ENCODE results near the gene KCTD3. TPM values are rescaled to one million over a fixed set of nuclear protein-coding genes. Genes with fewer than 3 reads are reported as not detected.

The KCTD3 gene
- total and polyA plus RNA-seq, 10 of the 15 experiments (the other 5 are each of a cell fraction or from before 2014, with no cell fraction given), result 3.6 to 19.8 (median 10.7) TPM

GRCh38 chr1:215603319-215603718, 36.2 kb downstream of the KCTD3 start (continued):
- no peak for TF ChIP-seq ZBTB4 (CRISPR knock-in tag; IDR thresholded peaks at IDR 0.05)
- no peak for TF ChIP-seq NFYB (IDR thresholded peaks at IDR 0.05; ENCODE audit: insufficient read depth, low read depth, low read length)
- TF ChIP-seq EP300 (IDR thresholded peaks at IDR 0.05; ENCODE audit: borderline replicate concordance in 1 of 2, control insufficient read depth in 1 of 2, low read depth in 2 of 2, low read length in 2 of 2), result no peak
- no peak for TF ChIP-seq BRCA1 (IDR thresholded peaks at IDR 0.05; ENCODE audit: low read depth, low read length)

GRCh38 chr1:215605011-215605621, 38.0 kb downstream of the KCTD3 start:
- H3K79me2 ChIP-seq (ENCODE audit: control insufficient read depth, insufficient read depth, low read length), result no peaks in the 10 kb centered on the region

More at GRCh38 chr1:215605011-215605621, 38.0 kb downstream of the KCTD3 start:
- POLR2A ChIA-PET, result no interaction called here
- intact Hi-C loops (cut with micrococcal nuclease; ENCODE audit: unreplicated experiment) (no loop called here), in situ Hi-C loops (cut with MboI) (no loop called here)
- Histone ChIP-seq H2AFZ (ENCODE audit: control insufficient read depth, low read depth, low read length) (no peak overlapping the region), H3K9me3 (replicated peaks; ENCODE audit: control insufficient read depth, insufficient read depth, low read length) (no peaks in the 10 kb centered on the region), H3K4me1 (ENCODE audit: control insufficient read depth, insufficient read depth, low read length) (no peaks in the 10 kb centered on the region), H3K9ac (ENCODE audit: control insufficient read depth, insufficient read depth, low read length) (no peak overlapping the region), H3K4me2 (ENCODE audit: control insufficient read depth, insufficient read depth) (no peak overlapping the region), H3K27ac (ENCODE audit: control insufficient read depth, insufficient read depth) (no peak overlapping the region), H3K36me3 (ENCODE audit: control insufficient read depth in 2 of 2, insufficient read depth in 2 of 2, low read length in 1 of 2) (peaks cover 0 to 3% of the 10 kb centered on the region in 2 experiments; a peak in 2 of 4 replicates), H3K4me3 (no peak overlapping the region), H4K20me1 (ENCODE audit: control insufficient read depth, insufficient read depth) (no peaks in the 10 kb centered on the region), H3K27me3 (replicated peaks in 1 of 2; ENCODE audit: control insufficient read depth in 2 of 2, insufficient read depth in 2 of 2, low read length in 1 of 2) (no peaks in the 10 kb centered on the region)
- TF ChIP-seq SMAD5 (IDR thresholded peaks at IDR 0.05; ENCODE audit: low read depth) (no peak), PML (IDR thresholded peaks at IDR 0.05; ENCODE audit: low read length) (no peak), KLF5 (IDR thresholded peaks at IDR 0.05; ENCODE audit: partially characterized antibody) (no peak), ZBTB4 (CRISPR knock-in tag; IDR thresholded peaks at IDR 0.05) (no peak), SIN3A (IDR thresholded peaks at IDR 0.05; ENCODE audit: low read depth, low read length) (no peak)
- no peak for DNase-seq (ENCODE audit: low read depth, low spot score)
- RAD21 ChIA-PET (ENCODE audit: unreplicated experiment), result interaction anchor here (0.8 to 1.8 kb wide), 5 partner anchors 13 to 796 kb away, joined by 4 to 5 read pairs (median 4); no protein-coding TSS in a partner anchor
- CTCF ChIA-PET, result interaction anchor here (1.1 to 3.0 kb wide), 10 partner anchors 11 to 105 kb away, joined by 3 to 9 read pairs (median 4); no protein-coding TSS in a partner anchor
- no TSS peak for BruUV-seq (replicated peaks)
- SMC1A ChIA-PET (ENCODE audit: uncharacterized antibody, unreplicated experiment), result interaction anchor here (1.0 to 5.0 kb wide), 10 partner anchors 8 to 82 kb away, joined by 3 to 17 read pairs (median 3); partner anchors contain the start of gene KCTD3
- ATAC-seq, result no peak
- FAIRE-seq, result no peak
